HK-2 (cell line): ENCODE results near the gene TAF4.

ENCODE experiments used
- DNase-seq: peaks from one replicate; pipeline ENCODE4 v3.0.0-alpha.2; 2018; ENCODE audit not compliant: unreplicated experiment

The TAF4 gene

DNA sequence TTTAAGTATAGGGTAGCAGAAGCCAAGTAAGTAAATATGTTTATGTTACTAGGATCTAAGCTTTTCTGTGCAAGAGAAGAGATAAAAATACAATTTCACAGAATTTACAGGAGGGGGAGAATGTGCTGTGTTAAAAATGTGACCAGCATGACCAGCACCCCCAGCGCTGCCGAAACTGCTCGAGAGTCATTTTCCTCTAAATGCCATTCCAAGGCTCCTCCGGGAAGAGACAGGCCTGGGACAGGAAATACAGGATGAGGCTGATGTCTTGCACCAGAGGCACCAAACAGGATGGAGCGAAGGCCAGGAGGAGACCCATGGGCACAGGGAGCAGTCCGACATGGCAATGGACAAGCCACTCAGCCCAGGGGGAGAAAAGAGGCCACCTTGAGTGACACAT is 21.1 kb downstream of the TAF4 start:
- no peak for DNase-seq

GRCh38 chr20:62043131-62043914 is 22.4 kb downstream of the TAF4 start:
- no peak for DNase-seq

GRCh38 chr20:62042025-62042820 is 23.5 kb downstream of the TAF4 start:
- no peak for DNase-seq

- DNase-seq = no peak
Observed at GRCh38 chr20:62040933-62041332, 24.7 kb downstream of the TAF4 start.

DNA sequence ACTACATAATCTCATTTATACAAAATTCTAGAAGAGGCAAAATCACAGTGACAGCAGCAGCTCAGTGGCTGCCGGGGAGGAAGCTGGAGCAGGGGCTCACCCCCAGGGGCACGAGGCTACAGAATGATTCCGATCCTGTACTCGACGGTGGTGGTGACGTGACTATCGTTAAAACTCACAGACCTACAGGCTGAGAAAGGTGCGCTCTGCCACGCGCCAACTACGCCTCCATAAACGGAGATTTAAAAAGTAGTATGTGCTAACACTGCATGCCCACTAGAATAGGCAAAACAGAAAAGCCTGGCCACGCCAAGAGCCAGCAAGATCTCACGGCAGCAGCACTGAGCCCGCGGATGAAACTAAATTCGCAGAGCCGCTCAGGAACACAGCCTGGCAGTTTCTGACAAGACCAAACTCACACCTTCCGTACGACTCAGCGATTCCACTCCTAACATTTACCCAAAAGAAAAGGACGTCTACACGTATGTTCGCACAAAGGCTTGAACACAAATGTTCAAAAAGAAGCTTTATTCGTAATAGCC is 25.2 kb downstream of the TAF4 start:
- DNase-seq = no peak

DNA sequence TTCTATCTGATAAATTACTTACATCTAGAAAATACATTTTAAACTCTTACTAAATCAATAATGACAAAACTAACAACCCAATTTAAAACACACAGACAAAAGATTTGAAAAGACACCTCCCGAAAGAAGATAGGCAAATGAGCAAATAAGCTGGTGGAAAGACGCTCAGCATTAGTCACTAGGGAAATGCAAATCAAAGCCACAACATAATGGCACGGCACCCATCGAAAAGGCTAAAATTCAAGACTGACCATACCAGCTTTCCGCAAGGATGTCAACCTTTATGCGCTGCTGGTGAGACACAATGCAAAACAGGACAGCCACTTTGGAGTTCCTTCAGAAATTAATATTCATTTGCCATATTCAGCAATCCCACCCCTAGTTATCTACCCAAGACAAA is 25.9 kb downstream of the TAF4 start:
- DNase-seq = no peak

- DNase-seq = no peak
Observed at GRCh38 chr20:62032609-62033368, 32.9 kb downstream of the TAF4 start.

DNA sequence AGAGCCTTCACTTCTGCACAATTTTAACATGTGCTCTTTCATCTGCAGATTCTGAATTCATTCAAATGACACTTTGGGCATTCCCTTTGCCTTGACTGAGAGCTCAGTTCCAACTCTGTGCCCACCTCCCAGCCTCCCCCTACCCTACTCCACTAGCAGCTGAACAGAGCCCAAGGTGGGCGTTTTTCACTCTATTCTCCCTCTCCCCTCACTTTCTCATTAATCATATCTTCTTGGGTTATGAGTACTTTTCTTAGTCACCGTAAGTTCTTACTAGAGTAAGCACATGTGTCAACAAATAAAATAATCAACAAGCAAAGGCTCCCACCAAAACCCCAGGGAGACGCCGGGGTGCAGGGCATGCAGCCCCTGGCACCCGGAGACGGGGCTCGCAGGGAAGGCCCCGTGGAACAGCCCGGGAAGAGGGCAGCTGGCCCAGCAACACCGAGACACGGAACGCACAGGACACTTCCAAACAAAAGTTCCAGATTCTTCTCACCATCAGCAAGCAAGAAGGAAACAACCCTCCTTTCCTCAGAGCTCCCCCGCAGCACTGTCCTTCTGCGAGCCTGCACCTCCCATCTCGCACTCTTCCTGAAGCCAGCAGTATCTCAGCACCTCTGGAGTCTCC is 34.1 kb downstream of the TAF4 start:
- no peak for DNase-seq

- no peak for DNase-seq
Observed at GRCh38 chr20:62030834-62031434, 34.7 kb downstream of the TAF4 start.

DNA sequence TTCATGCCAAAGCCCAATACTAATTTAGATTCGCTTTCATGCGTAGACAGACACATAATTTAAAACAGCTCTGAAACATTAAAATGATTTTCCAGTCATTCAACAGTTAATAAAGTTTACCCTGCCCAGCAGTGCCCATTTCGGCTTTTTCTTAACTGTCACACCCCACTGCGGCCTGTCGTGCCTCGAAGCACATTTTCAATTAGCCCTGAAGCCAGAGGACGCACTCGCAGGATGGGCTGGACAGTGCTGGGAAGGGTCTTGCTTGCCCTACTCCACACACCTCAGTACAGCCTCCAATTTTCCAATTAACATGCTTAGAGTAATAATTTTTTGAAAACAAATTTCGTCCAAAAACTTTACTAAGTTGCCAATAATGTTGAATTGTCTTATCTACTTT is 35.3 kb downstream of the TAF4 start:
- no peak for DNase-seq

- DNase-seq = no peak
Observed at GRCh38 chr20:62029949-62030348, 35.7 kb downstream of the TAF4 start.

- no peak for DNase-seq
Observed at GRCh38 chr20:62029296-62029695, 36.4 kb downstream of the TAF4 start.

GRCh38 chr20:62028384-62028783 is 37.3 kb downstream of the TAF4 start:
- no peak for DNase-seq

DNA sequence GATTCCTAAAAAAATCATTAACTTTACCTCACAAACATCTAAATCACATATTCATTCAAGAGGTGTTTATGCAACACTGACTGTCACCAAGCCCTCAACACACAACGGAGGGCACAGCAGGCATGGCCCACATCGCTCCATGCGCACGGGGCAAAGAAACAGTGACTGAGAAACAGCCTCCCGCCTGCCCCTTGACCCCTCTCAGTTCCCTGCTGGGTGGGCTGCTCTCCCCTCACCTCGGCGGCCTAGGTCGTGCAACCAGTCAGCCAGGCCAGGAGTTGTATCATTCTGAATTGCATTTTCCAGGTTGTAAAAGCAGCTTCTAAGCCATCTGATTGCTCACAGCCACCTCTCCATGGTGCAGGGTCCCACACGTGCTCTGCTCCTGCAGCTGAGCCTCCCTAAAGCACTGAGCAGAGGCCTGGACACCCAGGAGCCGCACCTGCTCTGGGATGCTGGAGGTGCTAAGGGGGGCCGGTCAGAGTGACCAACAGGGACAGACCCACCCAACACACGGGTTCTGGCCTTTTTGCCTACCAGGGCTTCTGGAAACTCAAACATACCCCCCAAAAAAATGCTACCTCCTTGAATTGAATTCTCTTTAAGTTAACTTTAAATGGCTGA is 37.9 kb downstream of the TAF4 start:
- DNase-seq = no peak

GRCh38 chr20:62027116-62027515 is 38.6 kb downstream of the TAF4 start:
- DNase-seq = no peak

DNA sequence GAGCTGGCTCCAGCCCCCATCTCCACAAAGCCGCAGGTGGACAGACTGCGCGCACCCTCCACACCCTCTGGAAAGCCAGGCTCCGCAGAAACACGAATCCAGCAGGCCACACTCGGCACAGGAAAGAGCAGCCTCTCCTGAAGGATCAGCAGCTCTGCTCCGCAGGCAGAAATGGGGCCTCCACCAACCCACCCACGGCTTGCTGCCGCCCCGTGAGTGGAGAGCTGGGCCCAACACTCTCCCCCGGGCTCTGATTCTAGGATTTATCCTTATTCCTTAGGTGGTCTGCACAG is 39.2 kb downstream of the TAF4 start:
- DNase-seq = no peak

- DNase-seq = no peak
Observed at GRCh38 chr20:62025832-62026563, 39.7 kb downstream of the TAF4 start.

GRCh38 chr20:62025394-62025793 is 40.3 kb downstream of the TAF4 start:
- no peak for DNase-seq

DNA sequence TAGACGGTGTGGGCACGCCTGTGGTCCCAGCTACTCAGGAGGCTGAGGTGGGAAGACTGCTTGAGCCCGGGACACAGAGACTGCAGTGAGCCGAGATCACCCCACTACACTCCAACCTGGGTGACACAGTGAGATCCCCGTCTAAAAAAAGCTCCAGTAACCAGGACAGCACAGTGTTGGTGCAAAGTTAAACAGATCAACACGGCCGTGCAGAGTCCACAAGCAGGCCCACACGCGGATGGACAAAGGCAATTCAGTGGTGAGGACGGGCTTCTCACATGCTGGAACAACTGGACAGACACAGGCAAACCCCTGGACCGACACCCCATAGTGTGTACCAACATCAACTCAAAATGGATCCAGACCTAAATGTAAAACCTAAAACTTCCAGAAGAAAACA is 41.7 kb downstream of the TAF4 start:
- no peak for DNase-seq

- DNase-seq = no peak
Observed at GRCh38 chr20:62022575-62023139, 43.0 kb downstream of the TAF4 start.
